ENCODE results near the gene CLIC4. TPM values are rescaled to one million over a fixed set of nuclear protein-coding genes. Genes with fewer than 3 reads are reported as not detected.

CLIC4 gene
- total RNA-seq, 1 donor from 2014 or later = 136 TPM

DNA sequence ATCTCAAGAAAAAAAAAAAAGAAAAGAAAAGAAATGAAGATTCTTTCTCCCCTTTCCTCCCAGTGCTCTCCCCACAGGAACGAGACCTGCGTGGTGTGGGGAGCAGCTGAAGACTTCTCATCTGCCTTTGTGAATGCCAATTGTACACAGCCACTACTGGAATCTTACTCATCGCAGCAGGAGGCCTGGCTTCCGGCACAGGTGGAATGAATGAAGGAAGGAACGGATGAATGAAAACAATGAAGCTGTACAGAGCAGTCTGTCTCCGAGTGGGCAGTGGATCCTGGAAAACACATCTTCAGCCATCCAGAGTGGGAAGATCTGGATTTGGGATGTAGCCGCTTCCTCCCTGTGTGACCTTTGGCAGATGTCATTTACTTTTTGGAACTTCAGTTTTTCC, 119.9 kb downstream of the CLIC4 start:
- Mint-ChIP-seq H3K27me3 (ENCODE audit: low read depth) (no peaks in the 10 kb centered on the region), H3K4me1 (peaks cover 32% of the 10 kb centered on the region), H3K9me3 (no peaks in the 10 kb centered on the region), H3K27ac (no peak overlapping the region), H3K36me3 (no peaks in the 10 kb centered on the region), H3K4me3 (no peak overlapping the region)
- no peak for DNase-seq (ENCODE audit: low spot score in 2 of 2, unreplicated experiment in 2 of 2)
- TF ChIP-seq, protein P1, sequence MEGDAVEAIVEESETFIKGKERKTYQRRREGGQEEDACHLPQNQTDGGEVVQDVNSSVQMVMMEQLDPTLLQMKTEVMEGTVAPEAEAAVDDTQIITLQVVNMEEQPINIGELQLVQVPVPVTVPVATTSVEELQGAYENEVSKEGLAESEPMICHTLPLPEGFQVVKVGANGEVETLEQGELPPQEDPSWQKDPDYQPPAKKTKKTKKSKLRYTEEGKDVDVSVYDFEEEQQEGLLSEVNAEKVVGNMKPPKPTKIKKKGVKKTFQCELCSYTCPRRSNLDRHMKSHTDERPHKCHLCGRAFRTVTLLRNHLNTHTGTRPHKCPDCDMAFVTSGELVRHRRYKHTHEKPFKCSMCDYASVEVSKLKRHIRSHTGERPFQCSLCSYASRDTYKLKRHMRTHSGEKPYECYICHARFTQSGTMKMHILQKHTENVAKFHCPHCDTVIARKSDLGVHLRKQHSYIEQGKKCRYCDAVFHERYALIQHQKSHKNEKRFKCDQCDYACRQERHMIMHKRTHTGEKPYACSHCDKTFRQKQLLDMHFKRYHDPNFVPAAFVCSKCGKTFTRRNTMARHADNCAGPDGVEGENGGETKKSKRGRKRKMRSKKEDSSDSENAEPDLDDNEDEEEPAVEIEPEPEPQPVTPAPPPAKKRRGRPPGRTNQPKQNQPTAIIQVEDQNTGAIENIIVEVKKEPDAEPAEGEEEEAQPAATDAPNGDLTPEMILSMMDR (IDR thresholded peaks at IDR 0.05; ENCODE audit: unreplicated experiment) = no peak

DNA sequence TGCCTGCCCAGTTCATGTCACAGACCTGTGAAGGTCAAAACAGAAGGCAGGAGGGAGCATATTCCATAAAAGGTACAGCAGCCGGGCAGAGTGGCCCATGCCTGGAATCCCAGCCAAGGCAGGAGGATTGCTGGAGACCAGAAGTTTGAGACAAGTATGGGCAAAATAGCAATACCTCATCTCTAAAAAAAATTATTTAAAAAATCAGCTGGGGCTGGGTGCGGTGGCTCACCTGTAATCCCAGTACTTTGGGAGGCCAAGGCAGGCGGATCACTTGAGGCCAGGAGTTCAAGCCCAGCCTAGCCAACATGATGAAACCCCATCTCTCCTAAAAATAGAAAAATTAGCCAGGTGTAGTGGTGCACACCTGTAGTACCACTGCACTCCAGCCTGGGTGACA, 120.3 kb downstream of the CLIC4 start:
- no peak overlapping the region for H3K4me3 Mint-ChIP-seq
- H3K9me3 Mint-ChIP-seq = no peaks in the 10 kb centered on the region
- peaks cover 32% of the 10 kb centered on the region for H3K4me1 Mint-ChIP-seq
- DNase-seq (ENCODE audit: low spot score in 2 of 2, unreplicated experiment in 2 of 2) = no peak
- H3K27me3 Mint-ChIP-seq (ENCODE audit: low read depth) = no peaks in the 10 kb centered on the region
- TF ChIP-seq, protein P1 (IDR thresholded peaks at IDR 0.05; ENCODE audit: unreplicated experiment) = no peak
- H3K27ac Mint-ChIP-seq = no peak overlapping the region
- no peaks in the 10 kb centered on the region for H3K36me3 Mint-ChIP-seq

DNA sequence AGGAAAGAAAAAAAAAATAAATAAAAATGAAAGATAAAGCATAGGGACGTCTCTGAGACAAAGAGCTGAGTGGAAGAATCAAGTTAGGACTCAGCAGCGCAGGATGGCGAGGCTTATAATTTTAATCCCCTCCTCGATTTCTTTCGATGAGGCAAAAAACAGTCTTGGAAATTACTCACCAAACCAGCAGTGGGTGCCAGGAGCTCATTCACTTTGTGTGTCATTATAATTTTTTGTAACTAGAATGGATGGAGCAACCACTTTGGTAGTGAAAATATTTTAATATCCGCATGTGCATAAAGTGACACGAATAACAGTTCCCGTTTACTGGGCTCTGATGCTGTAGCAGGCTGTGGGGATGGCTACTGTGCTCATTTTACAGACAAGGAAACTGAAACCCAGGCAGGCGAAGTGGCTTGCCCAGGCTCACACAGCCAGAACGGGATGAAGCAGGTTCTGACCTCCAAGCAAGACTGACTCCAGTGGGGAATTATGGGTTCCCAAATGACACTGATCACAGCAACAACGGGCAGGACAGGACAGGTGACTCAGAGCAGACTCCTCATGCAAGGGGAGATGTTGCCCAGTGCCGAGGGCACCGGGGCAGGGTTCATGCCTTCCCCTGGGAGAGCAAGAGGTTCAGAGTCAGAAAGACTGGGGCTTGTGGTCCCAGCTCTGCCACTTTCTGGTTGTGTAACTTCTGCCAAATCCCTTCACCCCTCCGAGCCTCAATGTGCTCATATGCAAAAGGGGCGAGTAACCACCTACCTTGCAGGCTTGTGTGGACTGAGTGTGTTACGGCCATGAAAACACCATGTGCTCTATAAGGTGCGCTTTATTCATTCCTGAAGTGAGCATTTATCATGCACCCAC, 121.2 kb downstream of the CLIC4 start:
- no peaks in the 10 kb centered on the region for H3K9me3 Mint-ChIP-seq
- peaks cover 32% of the 10 kb centered on the region for H3K4me1 Mint-ChIP-seq
- H3K27ac Mint-ChIP-seq = no peak overlapping the region
- no peaks in the 10 kb centered on the region for H3K27me3 Mint-ChIP-seq (ENCODE audit: low read depth)
- TF ChIP-seq, protein P1 (IDR thresholded peaks at IDR 0.05; ENCODE audit: unreplicated experiment) = no peak
- H3K36me3 Mint-ChIP-seq = no peaks in the 10 kb centered on the region
- DNase-seq (ENCODE audit: low spot score in 2 of 2, unreplicated experiment in 2 of 2) = no peak
- H3K4me3 Mint-ChIP-seq = no peak overlapping the region

DNA sequence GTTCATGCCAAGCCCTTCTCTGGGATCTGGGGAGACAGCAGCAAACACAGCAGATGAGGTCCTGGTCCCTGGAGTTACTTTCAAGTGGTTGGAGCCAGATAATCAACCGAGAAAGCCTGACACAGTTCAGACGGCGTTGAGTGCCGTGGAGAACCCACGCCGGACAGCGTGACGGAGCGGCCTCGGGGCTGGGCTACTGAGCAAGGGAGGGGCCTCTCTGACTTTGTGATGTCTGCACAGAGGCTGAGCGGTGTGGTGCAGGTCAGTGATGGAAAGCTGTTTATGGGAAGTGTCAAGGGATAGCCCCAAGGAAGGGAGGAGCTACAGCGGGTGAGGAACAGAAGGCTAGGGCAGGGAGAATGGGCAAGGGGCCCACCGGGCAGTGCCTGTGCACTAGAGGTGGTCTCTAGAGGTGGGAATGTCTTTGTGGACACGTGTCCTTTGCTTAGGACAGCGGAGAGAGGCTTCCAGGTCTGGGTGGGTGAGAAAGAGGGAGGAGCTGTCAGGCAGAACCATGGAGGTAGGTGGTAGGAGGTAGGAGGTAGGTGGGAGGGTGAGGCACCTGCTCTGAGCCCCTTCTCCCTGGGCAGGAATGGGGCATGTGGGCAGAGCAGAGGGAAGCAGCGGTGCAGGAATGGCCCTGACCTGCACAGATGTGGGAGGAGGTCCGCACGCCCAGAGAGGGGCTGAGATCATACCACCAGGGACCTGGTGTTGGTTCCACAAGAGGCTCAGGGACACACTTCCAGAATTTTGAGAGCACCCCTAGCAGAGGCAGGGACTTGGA, 122.0 kb downstream of the CLIC4 start:
- TF ChIP-seq, protein P1 (IDR thresholded peaks at IDR 0.05; ENCODE audit: unreplicated experiment) = no peak
- Mint-ChIP-seq H3K9me3 (no peaks in the 10 kb centered on the region), H3K4me1 (peaks cover 29% of the 10 kb centered on the region), H3K27ac (peak overlapping the region; percentile 11), H3K27me3 (ENCODE audit: low read depth) (no peaks in the 10 kb centered on the region), H3K4me3 (no peak overlapping the region), H3K36me3 (no peaks in the 10 kb centered on the region)
- DNase-seq (ENCODE audit: low spot score in 2 of 2, unreplicated experiment in 2 of 2) = no peak

DNA sequence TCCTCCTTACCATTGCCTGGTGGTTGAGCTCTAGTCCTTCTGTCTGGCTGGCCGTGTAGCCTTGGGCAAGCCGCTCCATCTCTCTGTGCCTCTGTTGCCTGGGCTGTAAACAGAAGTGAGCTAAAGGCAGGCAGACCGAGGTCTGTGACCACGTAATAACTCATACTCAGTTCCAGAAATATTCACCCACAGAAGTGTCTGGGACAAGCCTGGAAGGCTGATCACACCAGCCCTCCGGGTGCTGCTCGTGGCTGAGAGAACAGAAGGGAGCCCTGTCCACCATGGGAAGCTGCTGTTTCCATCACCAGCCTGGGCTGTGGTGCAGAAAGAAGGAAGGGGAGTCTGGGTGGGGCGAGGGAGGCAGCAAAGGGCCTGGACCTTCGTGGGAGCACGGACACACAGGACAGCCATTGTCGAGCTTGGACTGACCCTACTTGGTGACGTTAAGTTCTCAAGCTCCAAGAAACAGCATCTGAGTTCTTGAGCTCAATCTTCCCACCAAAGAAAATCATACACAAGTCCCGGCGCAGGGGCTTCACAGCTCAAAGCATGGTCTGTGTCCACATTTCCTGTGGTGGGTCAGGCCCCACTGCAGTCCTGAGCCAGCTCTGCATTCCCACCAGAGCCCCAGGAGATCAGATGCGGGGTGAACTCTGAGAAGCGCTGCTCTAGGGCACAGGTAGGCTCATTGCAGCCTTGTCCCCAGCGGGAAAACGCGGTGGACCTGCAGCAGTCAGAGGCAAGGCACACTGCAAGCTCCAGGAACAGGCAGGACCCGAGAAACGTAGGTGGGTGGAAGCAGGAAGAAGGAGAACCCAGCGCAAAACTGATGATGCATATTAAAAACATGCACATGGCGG, 123.0 kb downstream of the CLIC4 start:
- H3K4me3 Mint-ChIP-seq = no peak overlapping the region

More for the DNA sequence above, 123.0 kb downstream of the CLIC4 start:
- Mint-ChIP-seq H3K27me3 (ENCODE audit: low read depth) (no peaks in the 10 kb centered on the region), H3K27ac (no peak overlapping the region), H3K36me3 (no peaks in the 10 kb centered on the region), H3K9me3 (no peaks in the 10 kb centered on the region), H3K4me1 (peaks cover 19% of the 10 kb centered on the region)
- no peak for DNase-seq (ENCODE audit: low spot score in 2 of 2, unreplicated experiment in 2 of 2)
- TF ChIP-seq, protein P1 (IDR thresholded peaks at IDR 0.05; ENCODE audit: unreplicated experiment) = no peak
